ENCODE measurements around the gene NXPE3.

DNA sequence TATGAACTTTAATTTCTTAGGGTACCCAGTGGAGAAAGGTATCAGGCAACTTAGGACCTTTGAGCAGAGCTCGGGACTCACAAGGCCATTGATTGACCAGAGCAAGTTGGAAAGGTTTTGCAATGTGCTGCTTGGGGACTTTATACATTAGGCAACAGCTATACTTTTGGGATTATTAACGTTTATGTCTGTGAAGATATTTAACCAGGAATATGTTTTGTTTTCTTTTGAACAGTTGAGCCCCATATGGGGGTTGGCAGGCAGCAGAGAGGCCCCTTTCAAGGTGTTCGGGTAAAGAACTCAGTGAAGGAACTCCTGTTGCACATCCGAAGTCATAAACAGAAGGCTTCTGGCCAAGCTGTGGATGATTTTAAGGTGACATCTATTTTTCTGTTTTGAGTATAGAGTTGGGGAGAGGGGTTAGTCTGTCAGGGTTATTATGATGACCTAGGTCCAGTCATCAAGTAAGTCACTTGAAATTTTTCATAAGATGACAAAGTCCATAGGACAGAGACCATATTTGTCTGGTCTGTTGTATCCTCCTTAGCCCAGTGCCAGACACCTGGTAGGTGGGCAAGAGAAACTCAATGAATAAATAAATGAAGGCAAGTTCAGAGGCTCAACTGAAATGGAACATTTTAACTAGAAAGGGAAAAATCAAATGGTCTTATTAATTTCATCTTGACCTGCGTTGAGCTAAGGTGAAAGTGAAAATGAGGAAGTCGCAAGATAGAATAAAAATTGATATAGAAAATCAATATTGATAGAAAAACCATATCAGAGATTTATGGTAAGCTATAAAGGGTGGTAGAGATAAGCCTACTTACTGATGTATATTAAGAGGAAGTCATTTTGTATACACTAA, 73.1 kb downstream of the NXPE3 start:
- TF ChIP-seq, protein P1, sequence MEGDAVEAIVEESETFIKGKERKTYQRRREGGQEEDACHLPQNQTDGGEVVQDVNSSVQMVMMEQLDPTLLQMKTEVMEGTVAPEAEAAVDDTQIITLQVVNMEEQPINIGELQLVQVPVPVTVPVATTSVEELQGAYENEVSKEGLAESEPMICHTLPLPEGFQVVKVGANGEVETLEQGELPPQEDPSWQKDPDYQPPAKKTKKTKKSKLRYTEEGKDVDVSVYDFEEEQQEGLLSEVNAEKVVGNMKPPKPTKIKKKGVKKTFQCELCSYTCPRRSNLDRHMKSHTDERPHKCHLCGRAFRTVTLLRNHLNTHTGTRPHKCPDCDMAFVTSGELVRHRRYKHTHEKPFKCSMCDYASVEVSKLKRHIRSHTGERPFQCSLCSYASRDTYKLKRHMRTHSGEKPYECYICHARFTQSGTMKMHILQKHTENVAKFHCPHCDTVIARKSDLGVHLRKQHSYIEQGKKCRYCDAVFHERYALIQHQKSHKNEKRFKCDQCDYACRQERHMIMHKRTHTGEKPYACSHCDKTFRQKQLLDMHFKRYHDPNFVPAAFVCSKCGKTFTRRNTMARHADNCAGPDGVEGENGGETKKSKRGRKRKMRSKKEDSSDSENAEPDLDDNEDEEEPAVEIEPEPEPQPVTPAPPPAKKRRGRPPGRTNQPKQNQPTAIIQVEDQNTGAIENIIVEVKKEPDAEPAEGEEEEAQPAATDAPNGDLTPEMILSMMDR (conservative IDR thresholded peaks at IDR 0.05): no peak
- TF ChIP-seq EZH2 (IDR thresholded peaks at IDR 0.05; ENCODE audit: low read depth): no peak
